Dermis microvascular lymphatic vessel endothelial cell (primary cell): ENCODE measurements around the gene DCLK1. TPM values are rescaled to one million over a fixed set of nuclear protein-coding genes. Genes with fewer than 3 reads are reported as not detected.

Experiments used
- DNase-seq, 2 donors: peaks; one replicate each; pipeline versions ENCODE4 v3.0.0 to v3.0.0-alpha.2; 2010; ENCODE audit warnings: low read depth in 2 of 2
- total RNA-seq: library from RNA; depleted of rRNA; stranded (reverse); fragments of >200 nt; gene quantifications from 2 replicates; pipeline ENCODE4 v1.2.1, GENCODE V29; 2014

Gene DCLK1
- total RNA-seq, 1 donor from 2014 or later: 43.6 TPM

DNA sequence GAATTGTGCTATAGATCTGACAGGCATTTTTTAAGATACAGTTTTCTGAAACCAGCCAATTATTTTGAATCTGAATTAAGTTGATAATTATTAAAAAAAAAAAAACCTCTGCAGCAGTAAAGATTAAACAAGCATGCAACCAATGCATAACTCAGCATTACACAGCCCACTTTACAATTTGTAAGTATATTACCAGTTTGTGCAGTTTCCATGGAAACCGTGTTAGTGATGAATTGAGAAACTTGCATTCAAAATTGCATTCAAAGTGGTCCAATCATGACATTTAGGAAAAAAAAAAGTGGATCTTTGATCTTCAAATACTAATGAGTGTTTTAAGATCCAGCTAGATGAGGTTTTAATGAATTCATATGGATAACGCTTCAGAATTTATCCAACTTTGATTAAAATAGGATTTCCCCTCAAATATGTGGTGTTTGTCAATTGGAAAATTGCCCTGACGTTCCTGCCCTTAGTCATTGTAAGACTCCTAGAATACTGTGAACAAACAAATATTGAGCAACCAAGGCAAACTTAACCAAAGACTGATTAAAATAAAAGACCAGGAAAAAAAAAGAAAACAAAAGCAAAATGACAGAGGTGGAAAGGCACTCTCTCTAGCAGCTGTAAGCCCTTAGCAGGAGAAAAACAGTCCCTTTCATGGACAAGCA is 339.9 kb downstream of the DCLK1 start:
- DNase-seq: no peak

DNA sequence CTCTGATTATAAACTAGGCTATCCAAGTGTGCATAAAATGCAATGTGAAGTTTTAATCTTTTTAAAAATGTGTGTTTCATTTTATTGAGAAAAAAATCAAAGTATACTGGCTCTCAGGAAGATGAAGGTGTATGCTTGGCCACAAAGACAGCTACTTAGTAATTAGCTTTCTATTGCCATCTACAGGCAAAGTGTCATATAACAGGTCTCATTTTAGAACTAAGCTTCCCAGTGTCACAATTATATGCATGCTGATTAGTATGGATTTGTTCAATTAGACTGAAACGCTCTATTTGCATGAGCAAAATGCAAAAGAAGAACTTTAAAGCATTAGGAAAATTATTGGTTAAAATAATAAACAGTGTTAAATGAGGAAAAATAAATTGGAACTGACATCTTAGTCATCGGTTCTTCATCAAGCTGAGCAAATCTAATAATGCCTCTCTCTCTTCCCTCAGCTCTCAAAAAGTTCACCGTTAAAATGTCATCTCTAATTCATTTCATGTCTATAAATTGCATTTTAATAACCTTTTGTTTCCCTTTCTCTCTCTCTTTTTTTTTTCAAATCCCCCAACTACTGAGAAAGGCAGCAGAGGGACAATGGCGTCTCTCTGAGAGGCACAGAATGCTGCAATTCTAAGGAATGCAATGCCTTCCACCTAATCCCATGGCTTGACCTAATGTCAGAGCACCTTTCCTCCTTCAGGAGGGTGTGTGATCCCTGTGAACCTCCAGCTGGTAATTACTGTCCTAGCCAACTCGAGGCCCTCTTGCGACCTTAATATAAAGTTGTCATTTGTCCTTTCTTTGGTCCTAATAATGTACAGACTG is 341.6 kb downstream of the DCLK1 start:
- peak; percentile 16 to 40 for DNase-seq

DNA sequence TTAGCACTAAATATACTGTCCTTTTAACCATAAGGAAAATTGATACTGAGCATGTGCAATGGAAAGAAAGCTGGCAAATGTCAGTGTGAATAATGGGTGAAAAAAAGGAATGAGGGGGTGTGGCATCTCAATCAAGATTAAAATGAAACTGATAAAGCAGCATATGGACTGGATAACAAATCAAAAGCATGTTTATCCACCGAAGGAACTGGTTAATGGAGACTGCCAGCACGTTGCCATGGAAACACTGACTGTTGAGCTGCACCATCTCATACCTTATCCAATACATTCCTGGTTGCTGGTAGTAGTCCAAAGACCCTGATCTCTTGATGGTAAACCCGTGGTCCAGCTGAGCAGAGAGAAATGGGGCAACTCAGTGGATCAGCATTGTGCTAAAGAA is 343.2 kb downstream of the DCLK1 start:
- DNase-seq: no peak

DNA sequence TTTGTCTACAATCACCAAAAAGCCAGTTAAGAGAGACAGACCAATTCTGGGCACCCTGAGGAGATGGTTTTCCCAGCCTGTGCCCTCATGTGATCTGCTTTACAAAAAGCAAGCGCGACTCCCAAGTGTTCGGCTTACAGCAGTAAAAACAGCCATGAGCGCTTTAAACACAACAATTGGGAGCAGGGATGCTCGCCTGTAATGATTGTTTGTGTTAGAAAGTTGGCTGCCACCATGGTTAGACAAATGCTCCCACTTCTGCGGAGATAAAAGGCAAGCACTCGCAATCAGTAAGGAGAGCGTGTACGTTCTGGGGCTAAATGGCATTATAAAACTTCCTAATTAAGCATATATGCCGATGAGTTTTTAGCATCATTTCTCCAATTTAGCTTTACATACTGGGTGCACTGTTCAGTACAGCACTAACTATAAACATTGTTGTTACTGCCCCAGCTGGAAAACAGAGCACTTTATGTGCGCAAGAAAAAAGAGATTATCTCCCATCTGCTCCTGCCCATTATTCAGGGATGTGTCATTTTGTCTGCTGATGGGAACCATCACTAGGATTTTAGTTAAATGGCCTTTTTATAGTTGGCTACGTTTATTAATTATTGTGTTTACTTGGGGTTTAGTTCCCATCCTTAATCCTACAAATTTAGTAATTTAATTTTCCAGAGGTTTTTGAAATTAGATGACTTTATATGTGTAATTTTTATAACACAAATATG is 345.4 kb downstream of the DCLK1 start:
- DNase-seq: no peak

DNA sequence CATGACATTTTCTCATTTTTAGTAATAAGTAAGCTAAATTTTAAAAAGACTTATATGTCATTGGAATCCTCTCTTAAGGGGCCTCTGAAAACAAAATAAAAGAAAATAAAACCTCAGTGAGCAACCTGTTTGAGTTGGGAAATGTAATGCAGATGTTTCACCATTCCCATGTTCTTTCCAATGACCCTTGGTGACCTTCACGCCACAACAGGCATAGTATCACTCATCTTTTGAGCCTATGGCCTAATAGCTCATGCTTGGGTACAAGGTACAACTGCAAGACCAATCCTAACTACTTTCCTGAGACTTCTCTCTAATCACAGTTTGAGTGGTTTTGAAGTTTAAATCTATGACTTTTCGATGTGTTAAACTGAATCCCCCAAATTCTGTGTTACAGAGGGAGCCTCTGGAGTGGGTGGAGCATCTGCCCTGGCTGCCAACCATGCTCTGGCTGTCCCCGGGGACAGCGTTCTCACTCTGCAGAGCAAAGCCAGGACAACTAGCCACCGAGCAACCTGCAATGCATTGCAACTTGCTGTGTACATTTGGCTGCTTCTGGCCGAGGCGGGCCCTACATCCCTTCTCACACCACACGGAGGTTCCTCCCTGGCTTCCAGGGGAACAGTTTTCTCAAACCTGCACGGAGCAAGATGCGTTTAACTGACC is 346.8 kb downstream of the DCLK1 start:
- DNase-seq: no peak

DNA sequence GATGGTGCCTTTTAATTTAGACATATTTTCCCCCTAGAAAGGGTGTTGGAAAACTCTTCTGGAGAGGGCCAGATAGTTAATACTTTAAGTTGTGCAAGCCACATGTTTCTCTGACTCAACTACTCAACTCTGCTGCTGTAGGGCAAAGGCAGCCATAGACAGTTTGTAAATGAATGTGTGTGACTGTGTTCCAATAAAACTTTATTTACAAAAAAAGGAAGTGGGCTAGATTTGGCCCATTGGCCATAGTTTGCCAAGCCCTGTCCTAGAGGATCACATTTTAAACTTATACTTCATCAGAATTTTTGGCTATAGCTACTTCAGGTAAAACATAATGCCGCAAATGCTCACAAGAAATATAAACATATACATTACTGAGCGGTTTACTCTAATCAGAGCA is 348.4 kb downstream of the DCLK1 start:
- no peak for DNase-seq

DNA sequence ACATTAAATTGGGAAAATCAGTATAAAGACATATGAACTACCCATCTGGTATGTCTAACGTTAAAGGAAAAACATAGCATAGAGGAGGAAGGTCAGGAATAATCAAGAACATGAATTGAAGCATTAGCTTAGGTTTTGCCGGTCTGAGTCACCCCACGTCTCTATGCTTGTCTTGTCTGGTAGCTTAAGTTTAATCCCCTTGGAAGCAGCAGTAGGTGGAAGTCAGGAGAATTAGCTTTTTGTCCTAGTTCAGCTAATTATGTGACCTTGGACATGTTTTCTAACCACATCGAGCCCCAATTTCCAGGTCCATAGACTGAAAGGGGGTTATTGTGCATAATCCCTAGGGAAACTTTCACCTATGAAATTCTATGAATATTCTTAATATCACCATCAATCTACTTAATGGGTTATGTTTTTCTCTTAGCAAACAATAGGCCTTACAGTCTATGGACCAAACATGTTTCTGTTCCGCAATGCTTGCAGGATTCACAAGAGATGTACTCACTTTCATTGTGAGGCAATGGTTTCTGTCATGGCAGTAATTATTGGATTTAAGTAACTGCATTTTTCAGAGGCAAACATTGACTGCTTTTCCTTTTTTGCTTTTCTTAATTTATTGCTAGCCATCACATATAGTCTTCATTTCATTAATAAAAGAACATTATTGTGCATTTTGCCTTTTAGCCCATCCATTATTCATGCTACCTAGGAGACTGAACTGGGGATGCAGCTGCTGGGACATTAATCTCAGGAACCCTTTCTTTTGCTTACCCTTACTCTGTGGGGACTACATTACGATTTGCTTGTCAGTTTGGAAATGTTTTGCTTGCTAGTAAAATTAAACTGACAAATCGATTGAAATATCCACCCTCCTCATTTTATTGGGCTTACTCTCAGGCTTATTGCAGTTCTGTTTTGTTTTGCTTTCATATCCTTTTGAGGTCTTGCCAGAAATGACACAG is 349.9 kb downstream of the DCLK1 start:
- DNase-seq: no peak

DNA sequence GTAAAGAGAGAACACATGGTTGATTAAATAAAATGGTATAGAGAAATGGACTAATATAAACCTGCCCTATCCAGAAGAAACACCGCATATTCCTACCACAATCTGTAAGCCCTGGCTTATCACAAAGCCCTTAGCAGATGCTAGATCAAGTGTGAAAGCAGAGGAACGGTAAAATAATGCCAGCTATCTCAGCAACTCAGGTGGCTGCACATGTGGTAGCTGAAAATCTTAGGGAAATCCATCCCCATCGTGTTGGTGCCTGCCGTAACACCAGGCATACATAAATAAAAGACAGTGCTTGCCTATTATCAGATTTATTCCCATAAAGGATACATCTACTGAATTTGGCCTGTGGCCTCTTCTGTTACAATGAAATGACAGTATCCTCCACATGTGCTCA is 350.6 kb downstream of the DCLK1 start:
- DNase-seq: no peak

DNA sequence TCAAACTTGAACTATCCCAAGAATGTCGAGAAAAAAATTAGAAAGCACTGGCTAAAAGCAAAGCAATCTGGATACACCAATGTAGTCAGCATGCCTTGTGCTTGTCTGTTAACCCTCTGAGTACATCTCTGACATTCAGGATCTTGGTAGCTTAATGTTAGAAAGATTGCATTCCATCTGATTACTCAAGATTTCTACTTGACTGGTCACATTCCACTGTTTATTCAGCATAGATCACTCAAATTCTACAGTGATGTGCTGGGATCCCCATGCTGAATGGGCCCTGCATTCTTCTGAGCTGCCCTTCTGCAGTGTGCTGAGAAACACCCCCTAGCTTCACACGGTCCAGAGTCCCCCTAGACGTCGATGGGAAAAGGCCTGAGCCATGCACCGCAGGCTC is 359.3 kb downstream of the DCLK1 start:
- DNase-seq: no peak

DNA sequence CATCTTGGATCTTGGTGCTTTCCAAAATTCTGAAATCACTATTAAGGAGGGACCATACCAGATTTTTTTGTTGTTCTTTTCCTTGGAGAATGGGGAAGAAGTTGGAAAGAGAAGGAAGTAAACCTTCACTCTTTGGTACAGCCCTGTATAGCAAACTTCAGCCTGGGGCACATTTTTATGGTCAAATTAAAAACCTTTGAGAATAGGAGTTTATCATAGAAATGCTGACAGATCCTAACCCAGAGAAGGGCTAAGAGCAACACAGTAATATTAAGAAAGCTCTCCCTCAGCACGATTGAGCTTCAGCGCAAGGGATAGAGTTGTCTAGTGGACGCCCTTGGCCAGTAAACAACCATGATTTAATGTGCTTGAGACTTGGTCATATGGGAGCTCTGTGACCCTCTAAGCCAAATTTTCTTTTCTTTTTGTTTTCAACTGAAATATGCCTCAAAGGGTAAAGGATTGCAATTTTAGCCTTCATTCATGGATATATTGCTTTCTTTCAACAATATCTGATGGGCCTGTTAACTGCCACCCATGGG is 360.4 kb downstream of the DCLK1 start:
- no peak for DNase-seq

DNA sequence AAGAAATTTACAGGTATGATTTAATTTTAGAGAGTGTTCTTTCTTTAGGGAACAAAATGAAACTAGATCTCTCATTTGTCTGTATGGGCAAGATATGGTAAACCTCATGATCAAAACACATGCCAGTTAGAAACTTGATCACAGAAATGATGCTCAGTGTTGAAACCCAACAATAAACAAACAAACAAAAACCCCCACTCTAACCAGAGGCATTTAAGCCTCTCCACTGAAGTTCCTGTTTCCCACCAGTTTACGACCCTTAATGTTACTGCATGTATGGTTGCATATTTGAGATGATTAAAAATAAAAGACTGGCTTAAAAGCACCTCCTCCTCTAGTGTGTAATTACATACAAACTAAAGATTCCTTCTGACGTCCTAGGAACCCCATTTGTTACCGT is 361.4 kb downstream of the DCLK1 start:
- DNase-seq: no peak

DNA sequence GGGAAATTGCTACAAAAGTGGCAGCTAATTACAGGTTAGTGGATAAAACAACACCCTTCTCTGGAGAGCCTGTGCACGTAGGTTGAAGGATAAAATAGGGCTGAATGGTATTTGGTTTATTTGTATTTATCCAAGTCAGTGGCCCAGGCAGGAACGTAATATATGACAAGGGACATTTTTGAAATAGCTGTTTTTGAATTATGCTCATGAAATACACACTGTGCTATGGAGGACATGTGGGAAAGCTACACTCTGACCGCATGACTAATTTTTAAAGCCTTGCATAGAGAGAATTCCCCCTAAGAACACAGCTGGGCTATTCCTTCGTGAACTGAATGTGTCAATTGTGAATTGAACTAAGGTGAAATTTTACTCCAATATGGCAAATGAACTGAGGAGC is 362.6 kb downstream of the DCLK1 start:
- no peak for DNase-seq

DNA sequence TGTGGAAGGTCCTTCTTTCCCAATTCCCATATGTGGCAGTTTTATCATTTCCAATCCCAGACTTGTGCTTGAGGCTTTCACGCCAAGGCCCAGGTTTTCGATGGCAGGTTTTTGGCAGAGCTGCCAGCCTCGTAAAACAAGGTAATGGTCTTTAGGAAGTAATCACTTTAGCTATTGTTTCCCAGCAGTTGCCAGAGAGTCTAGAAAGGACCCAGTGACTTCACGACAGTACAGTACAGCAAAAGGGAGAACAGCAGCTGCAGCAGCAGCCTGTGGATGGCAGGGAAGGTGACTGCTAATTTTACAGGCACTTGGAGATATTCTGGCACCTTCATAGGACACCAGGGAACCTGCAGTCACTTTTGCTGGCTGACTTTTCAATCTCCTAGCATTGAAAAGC is 363.1 kb downstream of the DCLK1 start:
- DNase-seq: no peak

DNA sequence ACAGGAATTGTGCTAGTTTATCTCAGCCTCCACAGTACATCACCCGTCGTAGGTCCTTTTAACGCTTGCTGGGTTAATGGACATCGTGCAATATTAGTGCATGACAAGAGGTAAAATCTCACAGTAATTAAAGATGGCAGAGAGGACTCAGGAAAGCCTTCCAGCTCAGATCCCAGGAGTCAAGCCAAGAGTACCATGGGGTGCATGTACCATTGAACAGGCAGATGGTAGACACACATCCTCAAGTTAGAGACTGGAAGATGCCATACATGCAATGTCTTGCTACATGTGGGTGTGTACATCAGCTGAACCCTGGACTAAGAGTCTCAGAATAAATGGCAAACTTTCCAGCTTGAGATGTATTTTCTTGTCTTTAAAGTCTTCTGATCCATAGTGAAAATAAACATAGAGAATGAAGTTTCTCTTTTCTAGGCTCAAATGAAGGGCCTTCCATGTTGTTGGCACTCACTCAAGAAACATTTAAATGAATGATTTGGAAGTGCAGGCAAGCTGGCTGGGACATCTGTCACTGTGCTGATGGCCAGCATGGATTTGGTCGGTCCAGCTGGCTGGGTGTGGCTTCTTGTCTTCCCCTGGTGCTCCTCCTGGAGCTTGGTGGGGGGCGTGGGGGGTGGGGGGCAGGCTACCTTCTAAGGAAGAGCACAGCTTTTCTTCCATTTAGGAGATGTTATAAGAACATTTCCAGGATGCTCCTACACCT is 363.8 kb downstream of the DCLK1 start:
- DNase-seq: no peak

DNA sequence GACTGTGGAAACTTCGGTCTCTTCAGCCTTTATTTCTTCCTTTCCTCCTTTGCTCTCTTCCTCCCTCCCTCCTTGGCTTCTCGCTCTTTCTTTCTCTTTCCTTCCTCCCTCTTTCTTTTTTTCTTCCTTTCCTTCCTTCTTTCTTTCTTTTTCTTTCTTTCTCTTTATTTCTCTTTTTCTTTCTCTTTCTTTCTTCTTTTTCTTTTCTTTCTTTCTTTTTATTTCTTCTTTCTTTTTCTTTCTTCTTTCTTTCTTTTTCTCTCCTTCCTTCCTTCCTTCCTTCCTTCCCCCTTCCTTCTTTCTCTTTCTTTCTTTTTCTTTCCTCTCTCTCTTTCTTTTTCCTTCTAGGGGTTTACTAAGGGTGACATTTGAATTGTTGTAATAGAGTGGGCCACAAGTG is 364.5 kb downstream of the DCLK1 start:
- no peak for DNase-seq

DNA sequence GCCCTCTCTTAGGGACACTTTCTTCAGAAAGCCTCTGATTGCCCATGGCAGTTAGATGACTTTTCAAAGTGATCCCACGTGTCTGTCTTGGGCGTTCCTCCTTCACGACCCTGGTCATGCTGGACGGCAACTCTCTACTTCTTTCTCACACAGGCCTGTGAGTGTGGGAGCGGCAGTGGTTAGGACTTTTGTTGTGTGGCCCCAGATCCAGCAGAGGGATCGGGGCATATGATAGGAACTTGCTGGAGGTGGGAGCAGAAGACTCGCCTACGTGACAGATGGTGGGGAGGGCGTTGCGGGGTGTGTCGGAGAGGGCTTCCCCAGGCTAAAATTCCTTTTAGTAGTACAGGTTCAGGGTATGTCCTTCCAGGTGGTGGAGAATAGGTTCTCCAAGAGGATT is 365.2 kb downstream of the DCLK1 start:
- DNase-seq: no peak

DNA sequence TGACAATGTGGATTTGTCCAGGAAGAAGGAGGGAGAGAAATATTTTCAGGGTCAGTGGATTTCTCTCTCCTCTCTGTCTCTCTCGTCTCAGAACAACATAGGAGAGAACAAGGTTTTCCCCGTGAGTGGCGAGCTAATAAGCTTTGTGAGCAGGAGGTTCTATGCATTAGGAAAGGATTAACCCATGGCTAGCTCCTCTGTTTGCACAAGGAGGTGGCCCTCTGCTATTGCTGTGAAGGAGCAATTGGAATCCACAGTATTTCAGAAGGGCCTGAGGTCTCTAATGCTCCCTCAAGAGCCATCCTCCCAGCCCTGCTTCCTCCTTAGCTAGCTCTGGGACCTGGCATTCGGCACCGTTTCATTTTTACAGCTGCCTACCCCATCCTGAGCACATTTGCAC is 365.8 kb downstream of the DCLK1 start:
- no peak for DNase-seq

DNA sequence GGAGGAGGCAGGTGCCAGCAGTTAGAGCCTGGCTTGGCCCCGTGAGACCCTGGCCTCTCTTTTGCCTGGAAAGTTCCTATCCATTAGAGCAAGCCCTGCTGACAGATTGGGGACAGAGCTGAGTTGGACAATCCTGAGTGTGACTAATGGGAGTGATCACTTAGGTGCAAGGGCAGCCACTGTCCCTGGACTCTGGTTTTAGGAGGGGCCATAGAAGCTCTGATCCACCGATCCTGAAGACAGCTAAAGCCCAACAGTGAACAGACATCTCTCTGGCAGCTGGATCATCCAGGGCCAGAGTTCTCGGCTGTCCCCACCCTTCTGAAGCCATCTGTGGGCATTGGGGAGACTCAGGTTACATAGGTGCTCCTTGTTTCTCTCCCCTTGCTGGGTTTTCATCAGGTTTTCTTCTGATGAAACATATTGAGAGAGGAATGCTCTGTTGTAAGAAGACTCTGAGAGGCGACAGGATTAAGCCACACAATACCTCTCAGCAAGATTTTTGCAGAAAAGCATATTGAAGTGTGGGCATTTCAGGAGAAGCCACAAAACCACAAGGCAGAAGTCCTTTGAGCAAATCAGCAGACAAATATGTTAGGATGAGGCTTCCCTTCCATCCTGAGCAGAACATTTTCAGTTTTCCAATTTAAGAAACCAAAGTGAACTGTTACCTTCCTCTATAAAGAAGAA is 366.7 kb downstream of the DCLK1 start:
- DNase-seq: no peak

DNA sequence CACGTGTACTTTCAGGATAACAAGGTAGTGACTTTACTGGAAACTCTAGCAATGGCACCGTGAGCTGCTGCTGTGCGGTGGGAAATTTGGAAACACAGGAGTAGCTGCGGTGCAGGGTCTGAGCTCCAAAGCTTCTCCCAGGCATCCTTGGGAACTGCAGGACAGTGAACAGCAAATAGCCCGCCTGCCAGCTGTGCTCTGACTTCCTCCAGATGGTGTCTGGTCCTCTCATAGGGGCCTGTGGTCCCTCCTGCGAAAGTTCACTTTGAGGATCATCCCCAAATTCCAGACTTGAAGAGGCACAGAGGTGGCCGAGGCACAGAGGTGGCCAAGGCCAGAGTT is 367.4 kb downstream of the DCLK1 start:
- no peak for DNase-seq
